Right forelimb (tissue), 1 donor: ENCODE measurements around the gene FOXO6.
A peak's percentile ranks its signal among the peaks of the same experiment; 100 is the strongest.

ENCODE experiments used
- DNase-seq: peaks from one replicate; pipeline ENCODE4 v3.0.0-alpha.2; 2018

FOXO6 gene

DNA sequence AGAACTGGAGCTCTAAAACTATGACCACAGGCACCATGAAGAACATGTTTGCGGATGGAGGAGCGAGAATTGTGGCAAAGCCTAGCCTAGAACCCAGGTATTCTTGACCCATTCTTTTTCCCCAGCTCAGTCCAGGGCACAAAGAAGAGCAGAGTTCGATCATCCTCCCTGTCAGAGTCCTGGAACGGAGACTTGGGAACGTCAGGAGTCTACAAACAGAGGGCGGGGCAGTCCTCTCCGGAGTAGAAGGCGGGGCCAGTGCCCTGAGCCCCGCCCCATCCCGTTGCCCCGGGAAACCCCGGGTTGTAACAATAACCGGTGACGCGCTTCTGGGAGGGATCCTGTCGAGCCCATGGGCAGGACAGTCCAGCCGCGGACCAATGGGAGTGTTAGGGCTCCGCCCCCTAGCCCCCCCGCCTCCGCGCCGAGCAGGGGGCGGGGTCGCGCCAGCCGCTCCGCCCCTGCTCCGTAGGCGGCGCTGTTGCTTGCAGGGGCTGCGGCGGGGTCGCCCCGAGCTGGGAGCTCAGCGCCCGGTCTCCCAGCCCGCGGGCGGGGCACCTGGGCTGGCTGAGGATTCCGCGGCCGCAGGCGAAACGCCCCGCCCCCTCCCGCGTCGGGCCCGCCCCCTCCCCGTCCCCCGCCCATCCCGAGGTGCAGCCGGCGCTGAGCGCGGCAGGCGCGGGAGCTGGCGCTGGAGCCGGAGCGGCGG lies at the start of gene FOXO6:
TSS of gene FOXO6 (plus strand) at position 649 of the 709 bp plus-strand sequence.
- DNase-seq: peak; percentile 98

DNA sequence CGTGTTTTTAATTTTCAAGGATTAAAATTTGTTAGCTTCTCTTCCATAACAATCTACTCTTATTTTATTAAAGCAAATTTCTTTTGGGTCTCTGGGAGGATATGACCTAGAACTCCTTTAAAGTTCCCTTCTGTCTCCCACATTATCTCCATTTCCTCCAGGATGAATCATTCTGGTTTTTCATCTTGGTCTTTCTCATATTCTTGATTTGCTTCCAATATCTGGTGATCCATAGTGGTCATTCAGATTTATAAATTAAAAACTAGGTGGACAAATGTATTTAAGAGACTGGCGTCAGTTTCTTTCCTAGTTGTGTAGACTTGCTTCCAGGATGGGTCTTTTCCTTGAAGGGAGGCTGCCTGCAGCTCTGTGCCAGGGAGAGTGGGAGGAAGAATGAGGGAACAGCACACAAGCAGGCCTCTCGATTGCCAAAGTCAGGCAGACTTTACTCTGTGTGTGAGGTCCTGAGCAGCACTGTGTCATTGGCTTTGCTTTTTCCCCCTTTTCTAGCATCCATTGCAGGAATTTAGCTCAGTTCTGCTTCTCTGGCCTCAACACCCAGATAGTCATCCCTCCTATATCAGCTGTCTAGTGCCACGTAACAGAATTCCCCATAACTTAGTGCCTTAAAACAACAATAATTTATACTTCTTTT lies 48.1 kb upstream of the FOXO6 start:
- no peak for DNase-seq

DNA sequence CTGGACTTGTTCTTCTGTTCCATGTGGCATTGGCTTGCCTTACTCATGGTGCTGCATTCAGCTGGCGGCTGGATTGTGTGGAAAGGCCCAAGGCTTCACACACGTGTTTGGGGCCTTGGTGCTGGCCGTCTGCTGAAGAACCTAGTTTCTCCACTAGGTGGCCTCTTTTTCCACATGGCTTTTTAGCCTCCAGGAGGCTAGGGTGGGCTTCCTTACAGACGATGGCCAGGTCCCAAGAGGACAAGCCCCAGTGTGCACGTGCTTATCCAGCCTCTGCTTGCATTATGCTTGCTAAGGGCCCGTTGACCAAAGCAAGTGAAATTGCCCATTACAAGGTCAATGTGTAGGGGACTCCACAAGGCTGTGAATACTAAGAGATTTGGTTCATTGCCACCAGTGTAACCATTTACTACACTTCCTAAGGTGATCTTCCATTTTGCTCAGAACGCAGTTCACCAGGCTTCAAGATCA lies 47.5 kb upstream of the FOXO6 start:
- DNase-seq: no peak

DNA sequence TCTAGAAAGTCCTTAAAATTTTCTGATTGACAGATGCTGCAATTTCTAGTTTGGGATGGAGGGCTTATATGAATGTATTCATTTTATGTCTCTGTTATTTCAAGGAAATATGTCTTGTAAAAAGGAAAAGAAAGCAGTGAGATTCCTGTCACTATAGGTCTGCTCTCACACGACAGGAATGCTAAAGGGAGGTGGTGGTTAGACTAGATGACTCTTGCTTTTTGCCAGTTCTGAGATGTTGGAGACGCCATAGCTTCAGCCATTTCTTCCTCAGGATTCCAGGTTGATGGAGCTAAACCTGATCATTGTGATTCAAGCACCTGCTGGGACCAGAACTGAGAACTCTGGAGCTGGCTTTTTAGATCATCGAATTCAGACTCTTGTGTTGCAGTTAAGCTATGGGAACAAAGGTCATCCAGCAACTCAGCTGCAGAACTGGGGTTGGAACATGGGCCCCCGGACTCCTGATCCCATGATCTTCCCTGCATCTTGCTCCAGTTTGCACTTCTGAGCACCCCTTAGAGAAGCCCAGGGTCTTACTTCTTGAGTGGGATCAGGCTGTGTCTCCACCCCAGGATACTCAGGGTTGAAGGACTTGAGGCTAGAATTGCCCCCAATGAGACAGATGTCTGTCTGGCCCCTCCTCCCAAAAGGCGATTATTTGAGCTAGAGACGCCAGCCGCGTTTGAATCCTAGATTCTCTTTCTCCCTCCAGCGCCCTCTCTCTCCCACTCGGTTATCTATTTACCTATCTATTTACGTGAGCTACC lies 46.7 kb upstream of the FOXO6 start:
- no peak for DNase-seq

DNA sequence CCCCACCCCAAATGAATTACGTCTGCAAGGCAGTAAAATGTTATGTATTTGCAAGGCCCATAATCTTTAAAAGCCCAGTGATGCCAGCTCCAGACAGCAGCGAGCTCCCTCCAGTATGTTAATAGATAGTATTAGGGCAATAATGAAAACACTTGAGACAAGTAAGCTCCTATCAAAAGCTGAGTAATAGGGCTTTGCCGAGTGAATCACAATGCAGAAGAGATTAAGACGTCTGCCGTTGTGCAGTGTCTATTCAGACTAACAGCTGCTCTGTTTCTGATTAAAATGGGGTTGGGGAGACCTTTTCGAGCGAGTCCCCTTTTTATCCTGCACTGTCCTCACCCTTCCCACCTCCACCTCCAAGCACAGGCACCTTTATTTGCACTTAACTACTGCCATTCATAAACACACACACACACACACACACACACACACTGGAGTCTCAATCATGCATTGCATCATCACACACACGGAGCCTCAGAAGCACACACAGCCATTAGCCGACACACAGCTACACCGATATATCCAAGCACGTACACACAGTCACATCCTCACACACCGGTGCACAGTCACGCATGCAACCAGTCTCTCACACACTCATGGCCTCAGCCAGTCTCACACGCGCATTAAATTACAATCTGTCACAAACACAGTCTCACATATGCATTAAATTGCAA lies 46.0 kb upstream of the FOXO6 start:
- no peak for DNase-seq

DNA sequence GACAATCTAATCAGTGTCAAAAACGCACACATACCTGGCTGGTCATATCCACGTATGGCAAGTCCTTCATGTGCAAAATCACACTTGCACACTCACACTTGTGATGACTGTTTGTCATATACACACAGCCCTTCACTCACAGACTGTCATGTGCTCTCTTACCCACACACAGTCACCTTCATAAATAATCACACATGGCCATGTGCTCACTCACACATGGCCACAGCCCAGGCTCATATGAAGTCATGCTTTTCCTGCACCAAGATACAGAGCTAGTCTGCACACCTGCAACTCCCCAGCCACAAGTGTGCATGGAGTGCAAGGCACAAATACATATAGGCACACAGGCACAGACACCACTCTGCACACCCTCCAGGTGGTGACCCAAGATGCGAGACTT lies 45.4 kb upstream of the FOXO6 start:
- DNase-seq: no peak

DNA sequence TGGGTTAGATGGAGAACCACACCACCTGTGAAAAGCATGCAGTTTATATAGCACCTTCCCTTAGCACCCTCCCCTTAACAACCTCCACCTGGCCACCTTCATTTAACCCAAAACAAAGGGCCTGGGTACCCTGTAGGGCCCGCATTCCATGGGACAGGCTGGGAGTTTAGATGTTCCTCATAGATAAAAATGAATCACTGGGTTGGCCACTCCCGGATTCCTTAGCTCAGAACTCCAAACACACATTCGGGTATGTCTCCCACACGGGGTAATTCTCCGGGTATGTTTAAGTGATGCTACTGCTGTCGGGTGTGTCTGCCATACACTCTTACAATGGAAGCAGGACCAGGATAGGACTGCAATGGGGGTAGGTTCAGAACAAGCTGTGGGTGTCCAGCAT lies 43.9 kb upstream of the FOXO6 start:
- no peak for DNase-seq

DNA sequence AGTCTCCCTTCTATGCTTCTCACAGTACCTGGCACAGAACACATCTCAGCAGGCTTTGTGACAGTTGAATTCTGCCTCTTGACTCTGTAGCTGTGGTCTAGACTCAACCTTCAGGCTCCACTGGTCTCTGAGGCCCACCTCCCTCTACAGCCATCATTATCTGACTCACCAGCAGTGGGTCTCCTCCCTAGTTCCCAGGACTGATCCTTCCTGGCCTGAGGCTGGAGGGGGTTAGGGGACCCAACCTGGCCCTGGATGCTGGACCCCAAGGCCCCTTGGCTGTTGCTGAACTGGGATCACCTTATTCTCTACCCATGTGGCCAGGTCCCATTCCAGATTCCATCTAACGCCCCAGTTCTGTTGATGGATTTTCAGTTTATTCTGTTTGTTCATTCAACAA lies 43.1 kb upstream of the FOXO6 start:
- DNase-seq: no peak

DNA sequence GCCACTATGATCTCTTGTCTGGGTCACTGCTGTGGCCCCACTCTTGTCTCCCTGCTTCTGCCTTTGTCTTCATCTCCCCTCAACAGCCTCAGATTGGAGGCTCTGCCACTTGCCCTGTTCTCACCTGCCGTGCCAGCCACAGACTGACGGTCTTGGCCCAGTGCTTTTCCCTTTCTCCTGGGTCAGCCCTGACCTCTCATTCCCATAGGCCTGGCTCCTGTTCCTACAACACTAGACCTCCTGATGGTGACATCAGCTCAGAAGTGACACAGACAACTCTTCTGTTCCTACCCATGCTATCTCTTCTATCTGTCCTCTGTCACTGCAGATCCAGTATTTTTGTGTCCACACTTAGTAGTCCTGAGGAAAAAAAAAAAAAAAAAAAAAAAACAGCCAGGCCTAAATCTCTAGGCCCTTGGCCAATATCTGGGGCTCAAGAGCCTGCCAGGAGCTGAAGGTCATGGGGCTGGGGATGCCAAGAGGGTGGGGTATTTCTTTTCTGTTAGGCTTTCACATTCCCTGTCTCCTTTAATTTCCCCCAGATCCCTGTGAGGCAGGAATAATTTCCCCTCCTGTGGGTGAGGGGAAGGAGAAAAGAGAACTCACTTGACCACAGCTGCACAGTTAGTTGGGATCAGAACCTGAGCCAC lies 42.0 kb upstream of the FOXO6 start:
- DNase-seq: no peak

DNA sequence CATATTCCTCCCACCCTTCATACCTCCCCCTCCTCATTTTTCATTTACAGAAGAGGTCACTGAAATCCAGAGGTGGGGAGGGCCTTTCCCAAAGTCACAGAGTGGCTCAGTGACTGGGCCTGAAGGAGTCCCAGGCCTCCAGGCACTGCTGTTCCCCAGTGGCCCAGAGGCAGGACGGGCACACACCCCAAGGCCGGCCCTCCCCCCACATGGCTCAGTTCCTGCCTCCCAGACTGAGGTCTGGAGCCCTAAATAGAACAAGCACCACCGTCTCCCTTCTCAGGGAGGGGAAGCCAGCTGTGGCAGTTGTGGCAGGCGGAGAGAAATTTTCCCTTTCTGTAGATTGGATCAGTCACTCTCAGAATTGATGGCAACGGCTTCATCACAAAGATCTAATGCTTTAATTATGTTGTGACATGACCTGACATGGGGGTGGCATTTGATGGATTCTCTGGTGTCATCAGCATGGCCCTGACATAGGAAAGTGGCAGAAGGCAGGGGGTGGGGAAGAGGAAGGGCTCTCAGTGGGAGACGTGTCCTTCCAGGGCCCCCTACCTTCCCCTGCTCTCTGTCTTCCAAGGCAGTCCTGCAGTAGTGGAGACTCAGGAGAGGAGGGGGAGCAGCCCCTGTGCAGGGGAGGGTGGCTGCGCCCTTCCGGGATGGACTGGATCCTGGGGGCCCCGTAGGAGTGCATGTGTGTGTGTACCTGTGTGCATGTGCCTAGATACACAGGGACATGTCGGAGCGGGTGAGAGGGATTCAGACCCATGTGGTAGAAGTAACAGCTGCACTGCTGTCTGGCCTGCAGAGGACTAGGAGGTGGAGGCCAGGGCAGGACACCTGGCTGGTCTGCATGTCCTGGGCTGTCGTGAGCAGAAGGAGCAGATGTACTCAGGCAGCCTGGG lies 41.2 kb upstream of the FOXO6 start:
- DNase-seq: no peak

DNA sequence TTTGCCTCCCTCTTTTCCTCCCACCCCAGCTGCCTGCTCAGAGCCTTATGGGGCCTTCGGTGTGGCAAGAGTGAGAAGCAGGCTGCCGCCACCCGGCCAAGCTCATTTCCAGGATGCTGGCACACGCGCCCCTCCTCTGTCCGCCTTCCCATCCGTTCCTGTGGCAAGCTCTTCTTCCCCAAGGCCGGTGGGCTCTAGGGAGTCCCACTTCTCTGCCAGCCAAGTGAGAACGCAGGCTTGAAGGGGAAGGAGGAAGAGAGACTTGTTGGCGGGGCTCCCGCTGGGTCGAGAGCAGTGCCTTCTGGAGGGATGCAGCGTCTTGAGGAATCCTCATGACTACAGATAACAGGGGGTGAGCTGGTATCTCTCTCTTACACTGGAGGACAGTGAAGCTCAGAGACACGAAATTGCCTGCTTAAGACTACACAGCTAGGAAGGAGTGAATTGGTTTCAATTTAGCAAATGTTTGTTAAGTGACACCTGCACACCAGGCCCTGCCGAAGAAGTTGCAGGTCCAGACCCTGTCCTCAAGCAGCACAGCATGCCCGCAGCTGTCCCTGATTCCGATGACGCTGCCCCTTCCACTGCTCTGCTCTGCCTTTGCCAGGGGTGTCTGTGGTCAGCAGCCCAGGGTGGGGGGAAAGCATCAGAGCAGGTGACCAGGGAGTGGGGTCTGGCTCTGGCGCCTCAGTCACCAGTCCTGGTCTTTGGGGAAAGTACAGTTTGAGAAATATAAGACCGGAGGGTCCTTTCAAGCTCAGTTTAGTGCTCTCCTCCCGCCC lies 40.1 kb upstream of the FOXO6 start:
- DNase-seq: no peak

DNA sequence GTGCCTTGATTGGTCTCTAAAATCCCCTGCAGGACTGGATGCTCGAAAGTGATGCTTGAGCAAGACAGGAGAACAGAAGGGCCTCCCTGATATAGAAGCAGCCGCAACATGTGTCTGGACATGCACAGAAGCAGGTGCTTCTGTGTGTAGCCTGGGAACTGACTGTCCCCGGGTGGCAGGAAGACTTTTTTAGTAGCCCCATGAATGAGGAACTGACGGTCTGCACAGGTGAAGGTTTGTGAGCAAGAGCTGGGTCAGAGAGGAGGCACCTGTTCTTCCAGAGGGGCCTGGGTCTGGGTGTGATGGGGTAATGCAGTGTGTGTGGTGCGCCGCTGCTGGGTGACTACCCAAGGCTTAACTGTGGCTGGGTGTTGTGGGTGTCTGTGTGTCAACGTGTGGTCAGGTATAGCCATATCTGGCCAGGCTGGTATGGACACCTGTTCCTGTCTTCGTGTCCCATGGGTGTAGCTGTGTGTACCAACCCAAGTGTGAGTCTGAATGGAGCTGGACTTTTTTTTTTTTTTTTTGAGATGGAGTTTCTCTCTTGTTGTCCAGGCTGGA lies 39.1 kb upstream of the FOXO6 start:
- DNase-seq: no peak

DNA sequence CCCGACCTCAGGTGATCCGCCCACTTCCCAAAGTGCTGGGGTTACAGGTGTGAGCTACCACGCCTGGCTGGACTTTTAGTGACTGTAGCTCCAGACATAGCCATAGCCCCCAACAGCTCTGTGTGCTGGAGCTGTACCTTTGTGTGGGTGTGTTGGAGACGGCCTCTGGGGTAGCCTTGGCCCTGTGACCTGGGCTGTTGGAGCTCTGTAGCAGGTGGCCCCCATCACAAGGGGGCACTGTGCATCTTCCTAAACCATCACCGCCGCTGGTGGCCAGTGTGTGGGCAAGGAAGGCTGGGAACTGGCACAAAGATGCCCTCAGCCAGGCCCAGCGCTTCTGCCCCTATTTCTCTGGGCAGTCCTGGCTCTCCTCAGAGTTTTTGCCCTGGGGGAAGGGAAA lies 38.4 kb upstream of the FOXO6 start:
- no peak for DNase-seq

DNA sequence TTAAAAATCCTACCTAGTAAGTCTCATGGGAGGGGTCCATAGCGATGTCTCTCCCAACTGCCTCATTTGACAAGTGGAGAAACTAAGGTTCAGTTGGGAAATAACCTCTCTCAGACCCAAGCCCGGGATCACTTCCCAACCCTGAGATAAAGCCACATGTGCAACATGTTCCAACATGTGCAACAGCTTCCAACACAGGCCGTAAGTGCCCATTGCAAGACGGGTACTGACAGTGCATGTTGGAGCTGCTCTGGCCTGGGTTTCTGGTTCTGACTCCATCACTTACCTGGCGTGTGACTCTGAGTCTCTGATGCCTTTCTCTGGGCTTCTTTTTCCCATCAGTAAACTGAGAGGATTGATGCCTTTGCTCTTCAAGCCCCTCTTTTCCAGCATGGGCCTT lies 38.0 kb upstream of the FOXO6 start:
- DNase-seq: no peak

DNA sequence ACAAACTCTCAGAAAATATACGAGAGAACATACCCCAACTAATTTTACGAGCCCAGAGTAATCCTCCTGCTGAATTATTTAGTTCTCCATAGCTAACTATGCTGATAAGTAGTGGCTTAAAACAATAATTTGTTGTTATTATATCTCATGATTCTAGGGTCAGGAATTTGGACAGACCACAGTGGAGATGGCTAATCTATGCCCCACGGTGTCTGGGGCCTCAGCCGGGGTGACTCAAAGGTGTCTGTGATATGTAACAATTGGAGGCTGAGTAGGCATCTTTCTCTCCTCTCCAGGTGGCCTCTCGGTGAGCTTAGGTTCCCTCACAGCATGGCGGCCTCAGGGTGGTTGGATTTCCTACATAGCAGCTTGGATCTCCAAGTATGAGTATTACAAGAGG lies 35.4 kb upstream of the FOXO6 start:
- DNase-seq: no peak

DNA sequence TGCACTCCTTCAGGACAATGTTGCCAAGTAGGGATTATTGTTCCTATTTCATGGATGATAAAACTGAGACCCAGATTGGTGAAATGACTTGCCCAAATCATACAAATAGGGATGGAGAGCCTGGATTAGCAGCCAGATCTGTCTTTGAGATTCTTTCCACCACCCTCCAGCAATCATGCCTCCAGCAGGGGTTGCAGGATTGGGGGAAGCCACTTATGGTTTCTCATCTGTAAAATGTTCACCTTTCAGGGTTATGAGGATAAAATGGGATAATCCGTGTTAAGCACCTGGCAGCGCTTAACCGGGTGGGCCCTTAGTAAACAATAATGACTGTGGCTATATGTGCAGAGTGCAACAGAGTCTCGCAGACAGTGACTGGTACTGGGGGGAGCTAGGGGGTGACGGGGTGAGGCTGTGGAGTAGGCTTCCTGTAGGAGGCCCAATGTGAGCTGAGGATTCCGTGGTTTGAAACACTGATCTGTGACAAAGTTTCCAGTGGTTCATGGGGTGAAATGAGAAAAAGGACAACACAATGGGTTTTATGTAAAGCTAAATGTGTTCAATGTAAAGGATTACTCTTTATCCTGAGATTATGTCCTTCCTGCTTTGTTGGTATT lies 33.7 kb upstream of the FOXO6 start:
- DNase-seq: no peak

DNA sequence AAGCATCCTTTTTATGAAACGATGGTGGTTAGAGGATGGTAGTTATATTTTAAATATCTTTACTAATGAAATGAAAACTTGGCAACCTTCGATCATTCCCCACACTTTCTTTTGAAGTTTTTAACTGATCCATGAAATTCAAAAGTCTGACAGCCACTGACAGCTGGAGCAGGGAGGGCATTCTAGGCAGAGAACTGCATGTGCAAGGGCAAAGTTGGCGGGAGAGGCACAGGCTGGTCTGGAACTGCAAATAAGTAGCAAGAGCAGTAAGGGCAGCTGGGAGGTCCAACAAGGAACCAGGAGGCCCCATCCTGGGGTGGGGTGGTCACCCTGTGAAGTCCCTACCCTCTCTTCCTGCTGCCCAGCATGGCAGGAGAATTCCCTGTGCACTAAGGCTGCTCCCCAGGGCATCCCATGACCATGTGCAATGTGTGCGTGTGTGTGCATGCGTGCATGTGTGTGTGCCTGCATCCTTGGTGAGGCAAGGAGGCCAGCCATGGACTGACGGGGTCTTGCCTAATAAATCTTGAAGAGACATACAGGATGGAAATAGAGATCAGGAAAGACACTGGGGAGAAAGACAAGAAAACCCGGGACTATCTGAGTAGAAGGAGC lies 33.1 kb upstream of the FOXO6 start:
- DNase-seq: no peak

DNA sequence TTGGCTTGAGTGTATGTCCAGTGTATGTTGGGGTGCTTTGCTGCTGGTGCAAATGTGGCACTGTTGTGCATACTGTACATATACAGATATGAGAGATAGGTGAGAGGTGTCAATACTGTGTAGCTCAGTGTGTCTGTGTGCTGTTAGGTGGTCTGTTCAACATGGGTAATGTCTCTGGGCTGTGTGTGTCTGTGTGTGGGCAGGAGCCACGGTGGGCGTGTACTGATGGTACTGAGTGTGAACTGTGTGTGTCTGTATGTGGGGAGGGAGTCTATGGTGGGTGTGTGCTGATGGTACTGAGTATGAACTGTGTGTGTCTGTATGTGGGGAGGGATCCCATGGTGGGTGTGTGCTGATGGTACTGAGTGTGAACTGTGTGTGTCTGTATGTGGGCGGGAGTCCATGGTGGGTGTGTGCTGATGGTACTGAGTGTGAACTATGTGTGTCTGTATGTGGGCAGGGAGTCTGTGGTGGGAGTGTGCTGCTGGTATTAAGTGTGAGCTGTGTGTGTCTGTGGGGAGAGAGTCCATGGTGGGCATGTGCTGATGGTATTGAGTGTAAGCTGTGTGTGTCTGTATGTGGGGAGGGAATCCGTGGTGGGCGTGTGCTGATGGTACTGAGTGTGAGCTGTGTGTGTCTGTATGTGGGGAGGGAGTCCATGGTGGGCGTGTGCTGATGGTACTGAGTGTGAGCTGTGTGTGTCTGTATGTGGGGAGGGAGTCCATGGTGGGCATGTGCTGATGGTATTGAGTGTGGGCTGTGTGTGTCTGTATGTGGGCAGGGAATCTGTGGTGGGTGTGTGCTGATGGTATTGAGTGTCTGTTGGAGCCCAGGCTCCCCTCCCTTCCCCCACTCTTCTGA lies 32.2 kb upstream of the FOXO6 start:
- no peak for DNase-seq
